ENCODE data around the gene PCDH12.

PCDH12 gene

GRCh38 chr5:141906517-141906916 lies 51.5 kb downstream of the PCDH12 start:
- no peak for DNase-seq

GRCh38 chr5:141904551-141904950 lies 53.5 kb downstream of the PCDH12 start:
- DNase-seq, result no peak

- DNase-seq, result no peak
Measured at GRCh38 chr5:141903261-141903660, 54.7 kb downstream of the PCDH12 start.

- no peak for DNase-seq
Measured at GRCh38 chr5:141902015-141902814, 55.8 kb downstream of the PCDH12 start.

- DNase-seq, result no peak
Measured at GRCh38 chr5:141898448-141899049, 59.5 kb downstream of the PCDH12 start.

- no peak for DNase-seq
Measured at GRCh38 chr5:141897425-141897824, 60.6 kb downstream of the PCDH12 start.

Data from right hindlimb (tissue), 1 donor.